GM18868 (cell line): ENCODE results near the gene OPN1LW.
A peak's percentile ranks its signal among the peaks of the same experiment; 100 is the strongest.
"Not testable (repeated sequence)": the region's sequence is repeated elsewhere in the genome, so short reads cannot be mapped to it uniquely, and the experiment has no call there.

Source experiments
- ATAC-seq: cut with Tn5 transposase; IDR thresholded peaks from one replicate; pipeline ENCODE4 v1.9.1; 2021; ENCODE audit warnings: mild to moderate bottlenecking, moderate library complexity; ENCODE audit not compliant: unreplicated experiment

The OPN1LW gene

GRCh38 chrX:154144010-154144409 lies at the start of gene OPN1LW:
TSS of gene OPN1LW (plus strand) at chrX:154144243. CDS start at chrX:154144284, 41 bp downstream.
- not testable (repeated sequence) for ATAC-seq

- no peak for ATAC-seq
Measured at GRCh38 chrX:154094833-154095232, 49.2 kb upstream of the OPN1LW start.

DNA sequence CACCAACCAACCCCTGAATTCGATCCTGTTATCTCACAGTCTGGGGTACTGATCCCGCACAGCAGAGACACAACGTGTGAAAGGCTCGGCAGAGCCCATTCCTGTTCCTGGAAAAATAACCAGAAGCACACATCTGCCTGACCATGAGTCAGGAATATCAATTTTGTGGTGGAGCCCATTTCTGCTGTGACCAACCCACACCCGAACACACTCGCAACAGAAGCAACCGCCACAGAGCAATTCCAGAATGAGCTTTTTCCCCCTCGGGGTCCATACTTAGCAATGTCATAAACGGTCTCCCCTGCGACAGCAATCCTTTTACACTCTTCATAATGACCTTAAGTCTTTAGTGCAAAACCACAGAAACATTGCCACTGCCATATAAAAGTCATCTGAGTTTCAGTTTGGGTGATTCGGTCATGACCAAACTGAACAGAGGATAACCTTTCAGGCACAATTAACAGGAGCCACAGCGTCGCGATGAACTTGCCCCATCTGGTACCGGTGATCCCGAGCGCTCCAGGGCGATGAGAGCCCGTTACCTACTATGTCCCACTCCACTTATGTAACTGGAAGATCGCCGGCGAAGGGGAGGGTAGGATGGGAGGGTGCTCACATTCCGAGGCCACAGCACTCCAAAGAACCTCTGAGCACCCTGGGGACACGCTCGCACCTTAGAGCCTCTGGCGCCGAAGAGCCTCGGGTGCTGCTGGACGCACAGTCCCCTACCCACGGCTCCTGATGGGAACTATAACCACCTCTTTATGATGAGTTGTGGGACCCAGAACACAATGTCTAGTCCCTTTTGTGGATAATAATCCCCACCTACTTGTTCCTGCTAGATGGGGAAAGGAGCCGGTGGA lies 47.7 kb upstream of the OPN1LW start:
- ATAC-seq = no peak

DNA sequence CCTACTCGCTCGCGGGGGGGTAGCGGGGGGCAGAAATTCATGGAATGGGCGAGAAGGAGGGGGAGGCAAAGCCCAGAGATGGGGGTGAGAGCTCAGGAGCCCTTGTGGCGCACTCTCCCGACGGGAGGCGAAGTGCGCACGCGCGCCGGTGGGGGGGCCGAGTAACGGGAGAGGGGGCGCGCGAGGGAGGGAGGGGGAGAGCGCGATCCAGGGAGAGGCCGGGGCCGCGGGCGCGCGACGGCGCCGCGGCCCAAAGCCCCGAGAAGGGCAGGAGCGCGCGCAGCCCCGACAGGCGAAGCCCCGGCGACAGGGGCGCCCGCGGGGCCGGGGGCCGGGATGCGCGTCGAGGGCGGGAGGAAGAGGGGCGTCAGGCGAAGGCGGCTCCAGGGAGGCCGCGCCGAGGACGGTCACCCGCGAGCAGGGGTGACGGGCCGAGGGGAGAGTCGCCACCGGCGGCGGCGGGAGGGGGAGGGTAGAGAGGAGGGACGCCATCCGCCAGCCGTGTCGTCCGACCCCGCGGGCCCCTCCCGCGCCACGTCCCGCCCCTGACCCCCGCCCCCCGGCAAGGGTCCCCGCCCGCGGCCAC lies 46.9 kb upstream of the OPN1LW start:
- peak; percentile 39 for ATAC-seq

DNA sequence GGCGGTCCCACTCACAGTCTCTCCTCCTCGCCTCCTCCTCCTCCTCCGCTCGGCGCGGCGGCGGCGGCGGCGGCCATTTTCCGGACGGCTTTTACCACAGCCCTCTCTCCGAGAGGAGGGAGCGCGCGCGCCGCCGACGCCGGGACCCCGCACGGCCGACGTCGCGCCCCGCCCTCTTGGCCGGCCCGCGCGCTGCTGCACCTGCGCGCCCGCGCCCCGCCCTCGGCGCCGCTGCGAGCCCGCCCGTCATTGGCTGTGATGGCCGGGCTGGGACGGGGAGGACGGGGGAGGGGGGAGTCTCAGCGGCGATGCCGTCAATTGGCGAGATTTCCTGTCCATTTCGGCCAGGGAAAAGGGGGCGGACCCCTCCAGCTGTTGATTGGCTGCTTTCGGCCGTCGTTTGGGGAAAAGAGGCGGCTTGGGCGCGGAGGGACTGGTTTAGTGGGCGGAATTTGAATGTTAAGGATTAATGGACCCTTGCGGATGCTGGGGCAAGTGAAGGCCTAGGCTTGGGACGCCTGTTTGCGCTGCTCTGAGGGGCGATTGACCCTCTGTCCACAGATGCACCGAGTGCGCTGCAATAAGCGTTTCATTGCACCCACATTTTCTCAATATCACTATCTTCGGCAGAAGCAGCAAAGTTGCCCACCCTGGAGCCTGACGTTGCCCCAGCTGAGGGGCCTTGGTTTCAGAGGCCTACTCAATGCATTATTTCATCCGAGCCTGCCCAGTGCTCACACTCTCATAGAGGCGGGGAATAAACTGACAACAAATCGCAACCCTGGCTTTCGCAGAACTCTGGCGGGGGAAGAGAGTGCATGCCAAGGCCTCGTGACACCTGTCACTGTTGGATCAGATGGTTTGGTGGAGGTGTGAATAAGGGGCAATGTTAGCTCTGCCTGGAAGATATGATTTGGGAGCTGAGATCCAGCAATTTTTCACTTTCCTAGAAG lies 46.2 kb upstream of the OPN1LW start, which contains the start of gene MECP2:
TSS of gene MECP2 (minus strand) at position 129 of the 953 bp plus-strand sequence.
- peak; percentile 90 for ATAC-seq

GRCh38 chrX:154098551-154098950 lies 45.5 kb upstream of the OPN1LW start:
- no peak for ATAC-seq

DNA sequence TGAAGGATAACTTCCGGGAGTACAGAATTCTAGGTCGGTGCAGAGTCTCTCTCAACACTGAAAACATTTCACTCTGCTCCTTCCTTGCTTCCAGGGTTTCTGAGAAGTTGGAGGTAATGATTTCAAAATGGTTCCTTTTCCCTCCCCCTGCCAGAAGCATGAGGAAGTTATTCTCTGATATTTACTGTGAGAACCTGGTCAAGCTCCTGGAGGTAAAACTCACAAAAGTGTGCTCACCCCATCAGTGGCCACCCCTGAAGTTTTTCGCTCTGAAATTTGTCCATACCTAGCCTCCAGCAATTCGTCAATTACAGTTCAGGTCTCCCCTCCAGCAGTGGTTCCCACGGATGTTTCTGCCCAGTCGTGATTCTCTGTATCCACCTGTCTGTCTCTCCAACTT lies 30.3 kb upstream of the OPN1LW start:
- ATAC-seq = no peak

DNA sequence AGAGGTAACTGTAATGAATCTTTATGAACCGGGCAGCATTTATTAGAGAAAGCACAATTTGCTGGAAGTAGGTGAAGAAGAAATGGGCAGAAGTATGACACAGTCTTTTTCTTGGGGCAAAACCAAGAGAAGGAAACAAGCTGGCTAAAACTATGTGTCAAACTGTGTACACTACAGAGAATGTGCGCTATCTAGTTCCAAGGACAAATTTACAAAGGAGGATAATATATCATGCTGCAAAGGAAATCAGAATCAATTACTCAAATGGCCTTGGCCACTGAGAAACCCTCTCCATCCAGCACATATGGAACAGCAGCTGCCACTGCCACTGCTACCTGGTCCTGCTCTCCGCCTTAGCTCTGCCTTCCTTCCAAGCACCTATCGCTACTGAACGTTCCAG lies 29.4 kb upstream of the OPN1LW start:
- ATAC-seq = no peak

GRCh38 chrX:154115071-154115470 lies 29.0 kb upstream of the OPN1LW start:
- no peak for ATAC-seq

DNA sequence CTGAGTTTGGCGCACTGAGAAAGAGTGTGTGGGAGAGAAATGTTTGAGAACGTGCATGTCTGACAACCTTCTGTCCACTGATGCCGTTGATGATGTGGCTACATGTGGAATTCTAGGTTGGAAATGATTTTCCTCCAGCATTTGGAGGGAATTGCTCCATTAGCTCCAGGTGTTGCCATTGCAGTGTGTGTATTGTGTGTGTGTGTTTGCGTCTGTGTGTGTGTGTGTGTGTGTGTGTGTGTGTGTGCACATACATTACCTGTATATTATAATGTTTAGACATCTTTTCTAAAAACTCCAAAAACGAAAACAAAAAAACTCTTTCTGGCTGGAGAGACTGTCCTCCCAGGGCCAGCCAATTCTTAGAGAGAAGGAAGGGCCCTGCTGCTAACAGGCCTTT lies 28.3 kb upstream of the OPN1LW start:
- ATAC-seq = no peak

DNA sequence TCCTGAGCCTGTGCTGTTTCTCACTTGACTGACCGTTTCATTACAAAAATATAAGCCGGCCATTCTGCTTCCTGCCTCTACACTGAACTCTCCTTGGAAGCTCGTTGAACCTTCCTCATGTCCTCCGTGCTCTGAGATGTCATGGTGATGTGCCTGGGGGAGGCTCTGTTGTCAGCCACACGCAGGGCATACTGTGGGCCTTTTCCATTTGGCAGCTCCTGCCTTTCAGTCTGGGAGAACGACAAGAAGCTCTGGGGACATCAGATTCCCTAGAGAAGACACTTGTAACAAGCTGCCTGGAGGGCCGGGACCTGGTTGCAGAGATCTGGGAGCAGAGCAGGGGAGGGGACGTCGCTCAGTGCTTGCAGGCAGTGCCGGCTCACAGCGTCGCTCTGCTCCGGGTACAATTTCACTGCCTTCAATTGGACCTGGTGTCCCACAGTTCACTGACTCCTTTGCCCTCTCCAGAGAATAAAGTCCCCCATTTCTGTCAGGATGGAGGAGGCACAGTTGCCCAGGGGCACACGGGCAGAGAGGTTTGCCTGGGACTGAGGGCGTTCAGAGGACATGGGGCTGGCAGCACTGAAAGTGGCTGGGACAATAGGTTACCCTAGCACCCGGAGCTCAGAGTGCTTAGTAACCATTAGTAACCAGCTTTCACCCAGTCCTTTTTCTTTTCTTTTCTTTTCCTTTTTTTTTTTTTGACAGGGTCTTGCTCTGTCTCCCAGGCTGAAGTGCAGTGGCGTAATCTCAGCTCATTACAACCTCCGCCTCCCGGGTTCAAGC lies 27.4 kb upstream of the OPN1LW start:
- no peak for ATAC-seq

DNA sequence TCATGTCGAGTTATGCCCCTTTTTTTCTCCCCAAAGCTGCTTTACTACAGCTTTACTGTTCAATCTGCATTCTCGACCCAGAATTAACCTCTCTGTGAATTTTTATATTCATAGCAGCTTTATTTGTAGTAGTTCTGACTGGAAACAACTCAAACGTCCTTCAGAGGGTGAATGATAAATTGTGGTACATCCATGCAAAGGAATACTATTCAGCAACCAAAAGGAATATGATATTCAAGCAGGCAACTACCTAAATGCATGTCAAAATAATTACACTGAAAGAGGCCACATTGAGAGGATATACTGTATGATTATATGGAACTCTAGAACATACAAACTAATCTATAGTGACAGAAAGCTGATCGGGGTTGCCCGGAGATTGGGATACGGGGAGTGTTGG lies 26.5 kb upstream of the OPN1LW start:
- no peak for ATAC-seq

GRCh38 chrX:154120567-154120966 lies 23.5 kb upstream of the OPN1LW start:
- ATAC-seq = no peak

- no peak for ATAC-seq
Measured at GRCh38 chrX:154121207-154121606, 22.8 kb upstream of the OPN1LW start.

- no peak for ATAC-seq
Measured at GRCh38 chrX:154121961-154122360, 22.1 kb upstream of the OPN1LW start.

GRCh38 chrX:154123241-154124219 lies 20.5 kb upstream of the OPN1LW start:
- ATAC-seq = no peak

- ATAC-seq = no peak
Measured at GRCh38 chrX:154125391-154126040, 18.5 kb upstream of the OPN1LW start.

DNA sequence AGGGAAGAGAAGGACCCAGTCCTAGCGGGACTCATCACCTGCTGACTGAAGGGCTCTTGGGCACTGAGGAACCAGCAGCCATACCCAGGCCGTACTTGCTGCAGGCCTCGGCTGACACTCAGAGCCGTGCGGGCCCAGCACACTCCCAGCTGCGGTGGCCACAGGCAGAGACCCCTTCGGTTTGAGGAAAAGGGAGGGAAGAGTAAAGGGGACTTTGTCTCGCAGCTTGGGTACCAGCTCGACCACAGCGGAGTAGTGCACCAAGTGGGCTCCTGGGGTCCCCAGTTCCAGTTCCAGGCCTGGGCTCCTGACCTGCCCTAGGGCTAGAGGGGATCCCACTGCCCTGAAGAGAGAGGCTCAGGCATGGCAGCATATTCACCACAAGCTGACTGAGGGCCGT lies 17.9 kb upstream of the OPN1LW start:
- no peak for ATAC-seq

GRCh38 chrX:154131955-154132354 lies 12.1 kb upstream of the OPN1LW start:
- no peak for ATAC-seq
